Hematopoietic multipotent progenitor cell (in vitro differentiated cells): Measurements from ENCODE around the gene TCEANC2. TPM values are rescaled to one million over a fixed set of nuclear protein-coding genes. Genes with fewer than 3 reads are reported as not detected.

Experiments used
- DNase-seq, 3 donors: peaks; one replicate each; pipeline ENCODE4 v3.0.0-alpha.2; 2011 to 2015; ENCODE audit warnings: low read depth in 2 of 3, low spot score in 2 of 3
- total RNA-seq: library from RNA; depleted of rRNA; stranded (reverse); fragments of >200 nt; gene quantifications from one replicate; pipeline ENCODE4 v1.2.3, GENCODE V29; 2012

The TCEANC2 gene
- total RNA-seq, 1 donor: 7.5 TPM

GRCh38 chr1:54110996-54111395, 57.6 kb downstream of the TCEANC2 start:
- DNase-seq: no peak

GRCh38 chr1:54111624-54112023, 58.2 kb downstream of the TCEANC2 start:
- DNase-seq: no peak

GRCh38 chr1:54112027-54112426, 58.6 kb downstream of the TCEANC2 start:
- DNase-seq: no peak

- DNase-seq: no peak
These were observed 59.4 kb downstream of the TCEANC2 start for GRCh38 chr1:54112705-54113368.

GRCh38 chr1:54114001-54114400, 60.6 kb downstream of the TCEANC2 start:
- DNase-seq: no peak

GRCh38 chr1:54114955-54115354, 61.5 kb downstream of the TCEANC2 start:
- DNase-seq: no peak

- DNase-seq: no peak
These were observed 62.1 kb downstream of the TCEANC2 start for GRCh38 chr1:54115520-54115919.

- DNase-seq: no peak
These were observed 64.6 kb downstream of the TCEANC2 start for GRCh38 chr1:54117815-54118563.

GRCh38 chr1:54118704-54119103, 65.3 kb downstream of the TCEANC2 start:
- no peak for DNase-seq

- no peak for DNase-seq
These were observed 66.8 kb downstream of the TCEANC2 start for GRCh38 chr1:54120018-54120697.

GRCh38 chr1:54120698-54121481, 67.5 kb downstream of the TCEANC2 start:
- DNase-seq: no peak

- DNase-seq: peak; percentile 37 to 80 (median 79)
These were observed 68.2 kb downstream of the TCEANC2 start for GRCh38 chr1:54121482-54122134.

GRCh38 chr1:54122135-54122751, 68.8 kb downstream of the TCEANC2 start:
- DNase-seq: no peak

GRCh38 chr1:54122992-54123391, 69.6 kb downstream of the TCEANC2 start:
- no peak for DNase-seq

GRCh38 chr1:54124472-54124871, 71.1 kb downstream of the TCEANC2 start:
- DNase-seq: no peak

- no peak for DNase-seq
These were observed 71.5 kb downstream of the TCEANC2 start for GRCh38 chr1:54124906-54125305.

GRCh38 chr1:54125386-54126070, 72.1 kb downstream of the TCEANC2 start:
- no peak for DNase-seq

- no peak for DNase-seq
These were observed 72.9 kb downstream of the TCEANC2 start for GRCh38 chr1:54126271-54126815.
